HEK293 (cell line): ENCODE data around the gene CNNM1.

Source experiments
- CTCF ChIA-PET: fragments of 350-600 bp; formaldehyde crosslinking; extraction: SDS; loops from one replicate; lab custom pipeline; 2021; ENCODE audit warnings: antibody characterized with exemption; lab: Yijun Ruan, JAX
- POLR2A ChIA-PET: fragments of 300-600 bp; formaldehyde crosslinking; extraction: SDS; loops from one replicate; lab custom pipeline; 2020; ENCODE audit warnings: antibody characterized with exemption, inconsistent platforms; lab: Yijun Ruan, JAX
- H3K27ac ChIP-seq: fragments of 200-500 bp; sonication (Bioruptor generic); 2 replicates; pipeline ENCODE4 v1.5.1; 2014; ENCODE audit warnings: low read depth, low read length, control low read depth, inconsistent platforms; ENCODE audit errors: extremely low read depth
- H3K36me3 ChIP-seq, 2 experiments: fragments of 200-500 bp in 1 of 2; sonication (Bioruptor generic) in 1 of 2; 1 replicate in 1 of 2; 2 replicates in 1 of 2; pipeline ENCODE4 v1.5.1; 2014 to 2017; ENCODE audit warnings: inconsistent platforms in 2 of 2, low read length in 2 of 2; ENCODE audit not compliant: control insufficient read depth in 2 of 2, insufficient read depth in 1 of 2
- H3K4me1 ChIP-seq: fragments of 200-500 bp; sonication (Bioruptor generic); 2 replicates; pipeline ENCODE4 v1.5.1; 2014; ENCODE audit warnings: mild to moderate bottlenecking, low read length, inconsistent platforms; ENCODE audit not compliant: control insufficient read depth, insufficient read depth
- H3K4me3 ChIP-seq: 2 replicates; pipeline ENCODE4 v1.5.1; 2011; ENCODE audit warnings: low read depth, mild to moderate bottlenecking, control low read depth, low read length, moderate library complexity
- H3K9me3 ChIP-seq: fragments of 200-500 bp; sonication (Bioruptor generic); 2 replicates; pipeline ENCODE4 v1.5.1; 2014; ENCODE audit warnings: low read depth, low read length, inconsistent platforms; ENCODE audit not compliant: control insufficient read depth, insufficient read depth
- BCL11A ChIP-seq: fragments of 450-650 bp; formaldehyde crosslinking; IDR thresholded peaks from 2 replicates; pipeline ENCODE4 v1.5.1; 2016; ENCODE audit warnings: low read depth, missing biosample characterization, missing genetic modification characterization
- GLIS1 ChIP-seq: fragments of 450-650 bp; formaldehyde crosslinking; IDR thresholded peaks from 2 replicates; pipeline ENCODE4 v1.5.1; 2016; ENCODE audit warnings: missing biosample characterization, missing genetic modification characterization
- HOXA7 ChIP-seq: sonication (generic); formaldehyde crosslinking; IDR thresholded peaks from 2 replicates; pipeline ENCODE4 v1.8.1; 2022; ENCODE audit warnings: missing genetic modification reagents, borderline replicate concordance
- KLF10 ChIP-seq: fragments of 450-650 bp; IDR thresholded peaks from 2 replicates; pipeline ENCODE4 v1.5.1; 2018; ENCODE audit warnings: missing biosample characterization, mild to moderate bottlenecking, missing genetic modification characterization
- KLF7 ChIP-seq: fragments of 450-650 bp; formaldehyde crosslinking; IDR thresholded peaks from 2 replicates; pipeline ENCODE4 v1.5.1; 2016; ENCODE audit warnings: missing biosample characterization, missing genetic modification characterization, borderline replicate concordance
- KLF9 ChIP-seq: fragments of 450-650 bp; formaldehyde crosslinking; IDR thresholded peaks from 2 replicates; pipeline ENCODE4 v1.5.1; 2016; ENCODE audit warnings: missing biosample characterization, missing genetic modification characterization, low read depth
- MZF1 ChIP-seq: fragments of 450-650 bp; formaldehyde crosslinking; IDR thresholded peaks from 2 replicates; pipeline ENCODE4 v1.5.1; 2017; ENCODE audit warnings: missing biosample characterization, missing genetic modification characterization, borderline replicate concordance
- PATZ1 ChIP-seq: fragments of 450-650 bp; formaldehyde crosslinking; IDR thresholded peaks from 2 replicates; pipeline ENCODE4 v1.5.1; 2016; ENCODE audit warnings: missing biosample characterization, missing genetic modification characterization
- REPIN1 ChIP-seq: fragments of 450-650 bp; formaldehyde crosslinking; IDR thresholded peaks from 2 replicates; pipeline ENCODE4 v1.5.1; 2017; ENCODE audit warnings: missing biosample characterization, missing genetic modification characterization, low read depth
- SALL2 ChIP-seq: fragments of 450-650 bp; formaldehyde crosslinking; IDR thresholded peaks from 2 replicates; pipeline ENCODE4 v1.5.0; 2017; ENCODE audit warnings: missing biosample characterization, mild to moderate bottlenecking, missing genetic modification characterization, borderline replicate concordance
- TRIM28 ChIP-seq: IDR thresholded peaks from 2 replicates; pipeline ENCODE4 v1.6.1; 2011; ENCODE audit warnings: low read length, control low read depth, borderline replicate concordance
- ZBTB11 ChIP-seq: fragments of 450-650 bp; formaldehyde crosslinking; conservative IDR thresholded peaks from 2 replicates; pipeline ENCODE4 v1.5.1; 2016; ENCODE audit warnings: low read depth, missing biosample characterization, missing genetic modification characterization
- ZBTB20 ChIP-seq: fragments of 450-650 bp; formaldehyde crosslinking; IDR thresholded peaks from 2 replicates; pipeline ENCODE4 v1.5.1; 2016; ENCODE audit warnings: missing biosample characterization, missing genetic modification characterization
- ZBTB8A ChIP-seq: fragments of 450-650 bp; formaldehyde crosslinking; IDR thresholded peaks from 2 replicates; pipeline ENCODE4 v1.5.1; 2016; ENCODE audit warnings: missing biosample characterization, missing genetic modification characterization
- ZFP41 ChIP-seq: fragments of 450-650 bp; formaldehyde crosslinking; IDR thresholded peaks from 2 replicates; pipeline ENCODE4 v1.5.1; 2016; ENCODE audit warnings: missing biosample characterization, missing genetic modification characterization, borderline replicate concordance
- ZNF16 ChIP-seq: fragments of 450-650 bp; formaldehyde crosslinking; IDR thresholded peaks from 2 replicates; pipeline ENCODE4 v1.5.1; 2016; ENCODE audit warnings: low read depth, missing biosample characterization, missing genetic modification characterization
- ZNF335 ChIP-seq: fragments of 450-650 bp; formaldehyde crosslinking; conservative IDR thresholded peaks from 2 replicates; pipeline ENCODE4 v1.5.1; 2016; ENCODE audit warnings: missing biosample characterization, missing genetic modification characterization
- ZNF473 ChIP-seq: fragments of 450-650 bp; formaldehyde crosslinking; IDR thresholded peaks from 2 replicates; pipeline ENCODE4 v1.5.1; 2017; ENCODE audit warnings: missing biosample characterization, missing genetic modification characterization
- ZNF488 ChIP-seq: fragments of 450-650 bp; formaldehyde crosslinking; IDR thresholded peaks from 2 replicates; pipeline ENCODE4 v1.5.1; 2016; ENCODE audit warnings: missing biosample characterization, missing genetic modification characterization
- ZNF501 ChIP-seq: fragments of 450-650 bp; formaldehyde crosslinking; IDR thresholded peaks from 2 replicates; pipeline ENCODE4 v1.5.1; 2016; ENCODE audit warnings: missing biosample characterization, missing genetic modification characterization
- ZNF513 ChIP-seq: fragments of 450-650 bp; IDR thresholded peaks from 2 replicates; pipeline ENCODE4 v1.5.1; 2018; ENCODE audit warnings: missing biosample characterization, missing genetic modification characterization
- ZNF600 ChIP-seq: fragments of 450-650 bp; formaldehyde crosslinking; IDR thresholded peaks from 2 replicates; pipeline ENCODE4 v1.5.1; 2016; ENCODE audit warnings: missing biosample characterization, missing genetic modification characterization
- ZNF623 ChIP-seq: fragments of 450-650 bp; formaldehyde crosslinking; IDR thresholded peaks from 2 replicates; pipeline ENCODE4 v1.5.1; 2016; ENCODE audit warnings: missing biosample characterization, missing genetic modification characterization
- ZNF639 ChIP-seq: fragments of 450-650 bp; formaldehyde crosslinking; IDR thresholded peaks from 2 replicates; pipeline ENCODE4 v1.5.1; 2016; ENCODE audit warnings: missing biosample characterization, missing genetic modification characterization
- ZNF654 ChIP-seq: fragments of 450-650 bp; formaldehyde crosslinking; IDR thresholded peaks from 2 replicates; pipeline ENCODE4 v1.5.1; 2016; ENCODE audit warnings: low read depth, missing biosample characterization, missing genetic modification characterization
- ZNF660 ChIP-seq: fragments of 450-650 bp; IDR thresholded peaks from 2 replicates; pipeline ENCODE4 v1.5.1; 2018; ENCODE audit warnings: missing biosample characterization, mild to moderate bottlenecking, missing genetic modification characterization
- ZNF768 ChIP-seq: fragments of 450-650 bp; formaldehyde crosslinking; IDR thresholded peaks from 2 replicates; pipeline ENCODE4 v1.5.1; 2018; ENCODE audit warnings: missing biosample characterization, mild to moderate bottlenecking, missing genetic modification characterization
- ZNF792 ChIP-seq: fragments of 450-650 bp; formaldehyde crosslinking; IDR thresholded peaks from 2 replicates; pipeline ENCODE4 v1.5.1; 2016; ENCODE audit warnings: missing biosample characterization, missing genetic modification characterization

CNNM1 gene

GRCh38 chr10:99329554-99330346 lies 594 bp downstream of the CNNM1 start:
- H3K27ac ChIP-seq = peak overlapping the region; percentile 90
- peaks cover 14% of the 10 kb centered on the region for H3K4me1 ChIP-seq
- CTCF ChIA-PET = interaction anchor here (0.7 kb wide), 1 partner anchor 863 kb away, joined by 3 read pairs; no protein-coding TSS in a partner anchor
- peak overlapping the region; percentile 39 for H3K4me3 ChIP-seq
- H3K36me3 ChIP-seq = no peaks in the 10 kb centered on the region; a peak in 1 of 3 replicates
- H3K9me3 ChIP-seq = no peaks in the 10 kb centered on the region
- POLR2A ChIA-PET = interaction anchor here (1.0 to 1.2 kb wide), 2 partner anchors 15 to 100 kb away, joined by 3 read pairs; partner anchors contain the start of gene GOT1
- no peak for TF ChIP-seq ZNF792
- no peak for TF ChIP-seq ZNF488 (tag by site-specific recombination)
- TF ChIP-seq GLIS1 (tag by site-specific recombination) = peak; percentile 69; the same call in 1 of the 2 replicates
- TF ChIP-seq ZNF768 (tag by site-specific recombination) = no peak
- TF ChIP-seq KLF10 (tag by site-specific recombination) = 0 out of 2 replicates have a peak, but pooled peaks have one; percentile 36
- peak; percentile 87 for TF ChIP-seq ZBTB20 (tag by site-specific recombination)
- TF ChIP-seq KLF9 = peak; percentile 68
- TF ChIP-seq ZNF16 = no peak
- no peak for TF ChIP-seq SALL2 (tag by site-specific recombination)
- no peak for TF ChIP-seq ZNF639 (tag by site-specific recombination)
- TF ChIP-seq MZF1 = no peak
- TF ChIP-seq ZBTB8A (tag by site-specific recombination) = peak; percentile 39; the same call in 1 of the 2 replicates
- no peak for TF ChIP-seq TRIM28
- TF ChIP-seq REPIN1 (tag by site-specific recombination) = no peak
- no peak for TF ChIP-seq ZNF473 (tag by site-specific recombination)
- TF ChIP-seq ZNF654 = no peak
- no peak for TF ChIP-seq HOXA7 (CRISPR knock-in tag)
- no peak for TF ChIP-seq ZNF513 (tag by site-specific recombination)
- TF ChIP-seq ZNF335 (tag by site-specific recombination) = peak; percentile 52
- peak; percentile 84 for TF ChIP-seq ZNF600 (tag by site-specific recombination)
- no peak for TF ChIP-seq ZNF623 (tag by site-specific recombination)
- TF ChIP-seq BCL11A = no peak
- no peak for TF ChIP-seq ZFP41
- TF ChIP-seq ZNF501 (tag by site-specific recombination) = 0 out of 2 replicates have a peak, but pooled peaks have one; percentile 21
- TF ChIP-seq ZNF660 (tag by site-specific recombination) = no peak
- TF ChIP-seq KLF7 (tag by site-specific recombination) = no peak
- peak; percentile 73 for TF ChIP-seq PATZ1 (tag by site-specific recombination)
- TF ChIP-seq ZBTB11 = peak; percentile 15; the same call in 1 of the 2 replicates
